Ishikawa (cell line): ENCODE measurements around the gene PHETA1.

Experiments
- CEBPB ChIP-seq: IDR thresholded peaks from 2 replicates; pipeline ENCODE4 v1.6.1; 2012
- CREB1 ChIP-seq: IDR thresholded peaks from 2 replicates; pipeline ENCODE4 v1.6.1; 2012; ENCODE audit warnings: low read depth
- EGR1 ChIP-seq: IDR thresholded peaks from 2 replicates; pipeline ENCODE4 v1.6.1; 2012
- EP300 ChIP-seq: IDR thresholded peaks from 2 replicates; pipeline ENCODE4 v1.6.1; 2012; ENCODE audit warnings: borderline replicate concordance
- FOXM1 ChIP-seq: IDR thresholded peaks from 2 replicates; pipeline ENCODE4 v1.6.1; 2012; ENCODE audit warnings: low read depth, borderline replicate concordance
- MAX ChIP-seq: IDR thresholded peaks from 2 replicates; pipeline ENCODE4 v1.6.1; 2012
- NFIC ChIP-seq: IDR thresholded peaks from 2 replicates; pipeline ENCODE4 v1.6.1; 2012
- RAD21 ChIP-seq: IDR thresholded peaks from 2 replicates; pipeline ENCODE4 v1.6.1; 2012; ENCODE audit warnings: low read depth
- REST ChIP-seq: IDR thresholded peaks from 2 replicates; pipeline ENCODE4 v1.6.1; 2012; ENCODE audit warnings: low read depth, mild to moderate bottlenecking
- TAF1 ChIP-seq: IDR thresholded peaks from 2 replicates; pipeline ENCODE4 v1.6.1; 2012; ENCODE audit warnings: low read depth, mild to moderate bottlenecking
- TCF12 ChIP-seq: IDR thresholded peaks from 2 replicates; pipeline ENCODE4 v1.6.1; 2012; ENCODE audit warnings: low read depth
- TEAD4 ChIP-seq: IDR thresholded peaks from 2 replicates; pipeline ENCODE4 v1.6.1; 2012
- USF1 ChIP-seq: IDR thresholded peaks from 2 replicates; pipeline ENCODE4 v1.6.1; 2012
- YY1 ChIP-seq: IDR thresholded peaks from 2 replicates; pipeline ENCODE4 v1.6.1; 2012; ENCODE audit warnings: low read depth
- ZBTB7A ChIP-seq: IDR thresholded peaks from 2 replicates; pipeline ENCODE4 v1.6.1; 2012; ENCODE audit warnings: low read depth

PHETA1 gene

GRCh38 chr12:111341426-111342065, 27.3 kb downstream of the PHETA1 start:
- no peak for TF ChIP-seq YY1
- no peak for TF ChIP-seq EGR1
- no peak for TF ChIP-seq REST
- TF ChIP-seq USF1, result no peak
- no peak for TF ChIP-seq TCF12
- TF ChIP-seq TAF1, result no peak
- TF ChIP-seq CEBPB, result no peak
- TF ChIP-seq ZBTB7A, result no peak
- TF ChIP-seq MAX, result no peak
- TF ChIP-seq RAD21, result no peak
- no peak for TF ChIP-seq TEAD4
- no peak for TF ChIP-seq EP300
- no peak for TF ChIP-seq CREB1
- no peak for TF ChIP-seq NFIC
- TF ChIP-seq FOXM1, result no peak

- TF ChIP-seq YY1 (no peak), TCF12 (no peak), CEBPB (no peak), EP300 (no peak), CREB1 (no peak), TEAD4 (no peak), USF1 (no peak), MAX (no peak), FOXM1 (no peak), TAF1 (no peak), NFIC (no peak), ZBTB7A (no peak), EGR1 (no peak), REST (no peak), RAD21 (no peak)
These were observed 28.7 kb downstream of the PHETA1 start for GRCh38 chr12:111340231-111340630.

GRCh38 chr12:111339321-111339938, 29.5 kb downstream of the PHETA1 start:
- TF ChIP-seq CEBPB, result no peak
- TF ChIP-seq TCF12, result no peak
- TF ChIP-seq REST, result no peak
- no peak for TF ChIP-seq RAD21
- TF ChIP-seq TAF1, result no peak
- TF ChIP-seq MAX, result no peak
- TF ChIP-seq EP300, result no peak
- no peak for TF ChIP-seq ZBTB7A
- TF ChIP-seq USF1, result no peak
- no peak for TF ChIP-seq EGR1
- no peak for TF ChIP-seq NFIC
- TF ChIP-seq CREB1, result no peak
- no peak for TF ChIP-seq FOXM1
- no peak for TF ChIP-seq YY1
- no peak for TF ChIP-seq TEAD4
